Measurements from ENCODE around the gene POU6F2.

DNA sequence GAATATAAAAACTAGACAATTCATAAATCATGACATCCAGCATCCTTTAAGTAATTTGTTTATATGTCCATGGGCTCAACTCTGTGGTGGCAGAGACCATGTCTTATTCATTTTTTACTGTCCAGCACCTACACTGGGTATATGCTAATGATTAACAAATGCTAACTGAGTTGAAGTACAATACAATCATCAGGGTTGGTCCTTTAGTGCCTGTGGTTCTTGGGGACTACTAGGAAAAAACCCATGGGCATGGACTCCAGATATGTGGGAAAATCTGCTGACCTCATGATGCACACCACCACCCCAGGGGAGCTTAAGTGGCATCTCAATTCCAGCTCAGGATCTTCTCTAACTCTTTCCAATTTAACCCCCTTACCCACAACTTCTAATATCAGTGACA is 503.2 kb downstream of the POU6F2 start:
- TF ChIP-seq, protein P1, sequence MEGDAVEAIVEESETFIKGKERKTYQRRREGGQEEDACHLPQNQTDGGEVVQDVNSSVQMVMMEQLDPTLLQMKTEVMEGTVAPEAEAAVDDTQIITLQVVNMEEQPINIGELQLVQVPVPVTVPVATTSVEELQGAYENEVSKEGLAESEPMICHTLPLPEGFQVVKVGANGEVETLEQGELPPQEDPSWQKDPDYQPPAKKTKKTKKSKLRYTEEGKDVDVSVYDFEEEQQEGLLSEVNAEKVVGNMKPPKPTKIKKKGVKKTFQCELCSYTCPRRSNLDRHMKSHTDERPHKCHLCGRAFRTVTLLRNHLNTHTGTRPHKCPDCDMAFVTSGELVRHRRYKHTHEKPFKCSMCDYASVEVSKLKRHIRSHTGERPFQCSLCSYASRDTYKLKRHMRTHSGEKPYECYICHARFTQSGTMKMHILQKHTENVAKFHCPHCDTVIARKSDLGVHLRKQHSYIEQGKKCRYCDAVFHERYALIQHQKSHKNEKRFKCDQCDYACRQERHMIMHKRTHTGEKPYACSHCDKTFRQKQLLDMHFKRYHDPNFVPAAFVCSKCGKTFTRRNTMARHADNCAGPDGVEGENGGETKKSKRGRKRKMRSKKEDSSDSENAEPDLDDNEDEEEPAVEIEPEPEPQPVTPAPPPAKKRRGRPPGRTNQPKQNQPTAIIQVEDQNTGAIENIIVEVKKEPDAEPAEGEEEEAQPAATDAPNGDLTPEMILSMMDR (IDR thresholded peaks at IDR 0.05): no peak
- no peak for TF ChIP-seq POLR2A (IDR thresholded peaks at IDR 0.05)

Measured in right lobe of liver (tissue), 4 donors.